OCI-LY3 (cell line): ENCODE data around the gene MIPOL1.
"Not testable (repeated sequence)": the region's sequence is repeated elsewhere in the genome, so short reads cannot be mapped to it uniquely, and the experiment has no call there.

Source experiments
- H2AFZ ChIP-seq: fragments of 200-600, 300-600 bp; shearing (Covaris generic); 2 replicates; pipeline ENCODE4 v1.6.0; 2014; ENCODE audit warnings: antibody characterized with exemption, low read depth, low read length
- H3K27ac ChIP-seq: fragments of 200-600, 300-600 bp; sonication (generic); 2 replicates; pipeline ENCODE4 v1.5.1; 2014; ENCODE audit warnings: mild to moderate bottlenecking, low read length, moderate library complexity, mixed read lengths
- H3K27me3 ChIP-seq: fragments of 200-600, 300-600 bp; sonication (generic); 2 replicates; pipeline ENCODE4 v1.6.1; 2014; ENCODE audit warnings: low read depth, low read length, mixed read lengths
- H3K36me3 ChIP-seq: fragments of 200-600, 300-600 bp; sonication (generic); replicated peaks from 2 replicates; pipeline ENCODE3; 2014; ENCODE audit warnings: low read depth, low read length, mixed read lengths
- H3K4me1 ChIP-seq: fragments of 300-600, 200-600 bp; sonication (generic); 2 replicates; pipeline ENCODE4 v1.6.1; 2014; ENCODE audit warnings: low read length, mixed read lengths
- H3K4me2 ChIP-seq: fragments of 200-600, 300-600 bp; sonication (generic); 2 replicates; pipeline ENCODE4 v1.6.1; 2014; ENCODE audit warnings: low read length, mixed read lengths
- H3K4me3 ChIP-seq: fragments of 300-600, 200-600 bp; sonication (generic); 2 replicates; pipeline ENCODE4 v1.5.1; 2014; ENCODE audit warnings: antibody characterized with exemption, mild to moderate bottlenecking, low read length, moderate library complexity
- H3K79me2 ChIP-seq: fragments of 300-600, 200-600 bp; shearing (Covaris generic); 2 replicates; pipeline ENCODE4 v1.6.1; 2014; ENCODE audit warnings: mild to moderate bottlenecking, low read length, mixed read lengths
- H3K9ac ChIP-seq: fragments of 300-600, 200-600 bp; shearing (Covaris generic); 2 replicates; pipeline ENCODE4 v1.6.0; 2014; ENCODE audit warnings: mild to moderate bottlenecking, low read length, moderate library complexity
- H3K9me3 ChIP-seq: fragments of 200-600, 300-600 bp; shearing (Covaris generic); 2 replicates; pipeline ENCODE4 v1.6.1; 2014; ENCODE audit warnings: low read length, mixed read lengths; ENCODE audit not compliant: insufficient read depth
- H4K20me1 ChIP-seq: fragments of 200-600, 300-600 bp; sonication (generic); 2 replicates; pipeline ENCODE4 v1.6.1; 2016; ENCODE audit warnings: low read length, mixed read lengths; ENCODE audit not compliant: insufficient read depth
- CTCF ChIP-seq: fragments of 200-600, 300-600 bp; sonication (generic); IDR thresholded peaks from 2 replicates; pipeline ENCODE4 v1.5.1; 2014; ENCODE audit warnings: antibody characterized with exemption, low read length, low read depth
- EZH2phosphoT487 ChIP-seq: fragments of 200-600 bp; shearing (Covaris generic); IDR thresholded peaks from 2 replicates; pipeline ENCODE4 v1.6.1; 2018; ENCODE audit warnings: antibody characterized with exemption, mixed run types, low read depth

Gene MIPOL1

GRCh38 chr14:37203423-37203822 lies 5.7 kb downstream of the MIPOL1 start:
- H3K79me2 ChIP-seq, result no peaks in the 10 kb centered on the region
- no peak overlapping the region for H3K4me3 ChIP-seq

GRCh38 chr14:37205623-37206605 lies 8.2 kb downstream of the MIPOL1 start:
- not testable (repeated sequence) for H3K79me2 ChIP-seq, H3K4me1 ChIP-seq, H4K20me1 ChIP-seq, H2AFZ ChIP-seq, H3K4me3 ChIP-seq, H3K9ac ChIP-seq, H3K27me3 ChIP-seq, H3K9me3 ChIP-seq, H3K36me3 ChIP-seq, H3K27ac ChIP-seq, H3K4me2 ChIP-seq

More at GRCh38 chr14:37203423-37203822, 5.7 kb downstream of the MIPOL1 start:
- no peak overlapping the region for H3K9ac ChIP-seq
- H2AFZ ChIP-seq, result no peak overlapping the region
- no peaks in the 10 kb centered on the region for H3K4me1 ChIP-seq
- H3K27me3 ChIP-seq, result no peaks in the 10 kb centered on the region
- H3K4me2 ChIP-seq, result no peak overlapping the region
- TF ChIP-seq CTCF (no peak), EZH2phosphoT487 (no peak)
- no peak overlapping the region for H3K27ac ChIP-seq
- no peaks in the 10 kb centered on the region for H3K9me3 ChIP-seq
- H3K36me3 ChIP-seq, result no peaks in the 10 kb centered on the region
- H4K20me1 ChIP-seq, result no peaks in the 10 kb centered on the region

- not testable (repeated sequence) for H3K27me3 ChIP-seq, H3K9me3 ChIP-seq
These were observed 11.9 kb downstream of the MIPOL1 start for GRCh38 chr14:37209617-37210016.

GRCh38 chr14:37210448-37210847 lies 12.7 kb downstream of the MIPOL1 start:
- no peaks in the 10 kb centered on the region for H3K9me3 ChIP-seq
- H3K4me3 ChIP-seq, result no peak overlapping the region
- H3K4me2 ChIP-seq, result no peak overlapping the region
- no peaks in the 10 kb centered on the region for H3K27me3 ChIP-seq
- no peak overlapping the region for H3K9ac ChIP-seq
- no peaks in the 10 kb centered on the region for H3K79me2 ChIP-seq
- no peaks in the 10 kb centered on the region for H4K20me1 ChIP-seq
- H3K4me1 ChIP-seq, result no peaks in the 10 kb centered on the region
- H3K27ac ChIP-seq, result no peak overlapping the region
- no peaks in the 10 kb centered on the region for H3K36me3 ChIP-seq
- no peak overlapping the region for H2AFZ ChIP-seq
- TF ChIP-seq EZH2phosphoT487 (no peak), CTCF (no peak)

More at GRCh38 chr14:37209617-37210016, 11.9 kb downstream of the MIPOL1 start:
- not testable (repeated sequence) for H3K9ac ChIP-seq, H3K4me1 ChIP-seq, H4K20me1 ChIP-seq, H3K79me2 ChIP-seq, H3K27ac ChIP-seq, H3K4me2 ChIP-seq, H2AFZ ChIP-seq, H3K36me3 ChIP-seq, H3K4me3 ChIP-seq

GRCh38 chr14:37213016-37213415 lies 15.3 kb downstream of the MIPOL1 start:
- no peak overlapping the region for H2AFZ ChIP-seq
- H3K27ac ChIP-seq, result no peak overlapping the region
- no peaks in the 10 kb centered on the region for H3K9me3 ChIP-seq
- no peaks in the 10 kb centered on the region for H3K4me1 ChIP-seq
- no peaks in the 10 kb centered on the region for H3K27me3 ChIP-seq
- H4K20me1 ChIP-seq, result no peaks in the 10 kb centered on the region
- no peak overlapping the region for H3K4me3 ChIP-seq
- no peak overlapping the region for H3K9ac ChIP-seq
- TF ChIP-seq EZH2phosphoT487, result no peak
- no peak for TF ChIP-seq CTCF
- H3K36me3 ChIP-seq, result no peaks in the 10 kb centered on the region
- no peak overlapping the region for H3K4me2 ChIP-seq
- H3K79me2 ChIP-seq, result no peaks in the 10 kb centered on the region
